ENCODE results near the gene LPAR1.

GRCh38 chr9:110922145-110922544 lies 116.1 kb downstream of the LPAR1 start:
- TF ChIP-seq POLR2A (IDR thresholded peaks at IDR 0.05; ENCODE audit: low read depth, low read length) = no peak
- no peak for TF ChIP-seq POLR2AphosphoS5 (IDR thresholded peaks at IDR 0.05; ENCODE audit: low read depth, low read length)
- no peak for TF ChIP-seq TAF1 (IDR thresholded peaks at IDR 0.05; ENCODE audit: borderline replicate concordance, low read depth, low read length)
